Hepatocyte (in vitro differentiated cells): Measurements from ENCODE around the gene EDNRA. TPM values are rescaled to one million over a fixed set of nuclear protein-coding genes. Genes with fewer than 3 reads are reported as not detected.
A peak's percentile ranks its signal among the peaks of the same experiment; 100 is the strongest.

Experiments used
- DNase-seq: peaks from one replicate; pipeline ENCODE4 v3.0.0-alpha.2; 2016; ENCODE audit warnings: low spot score
- H2AFZ ChIP-seq: fragments of 200-600 bp; sonication (generic); 2 replicates; pipeline ENCODE4 v1.6.0; 2016; ENCODE audit warnings: antibody characterized with exemption, mild to moderate bottlenecking
- H3K27ac ChIP-seq: fragments of 200-600 bp; sonication (generic); 2 replicates; pipeline ENCODE4 v1.5.1; 2016; ENCODE audit warnings: mild to moderate bottlenecking
- H3K27me3 ChIP-seq: fragments of 200-600 bp; sonication (generic); 2 replicates; pipeline ENCODE4 v1.6.1; 2016
- H3K36me3 ChIP-seq: fragments of 200-600 bp; sonication (generic); replicated peaks from 2 replicates; pipeline ENCODE4 v1.5.1; 2016; ENCODE audit warnings: low read depth; ENCODE audit not compliant: insufficient read depth
- H3K4me1 ChIP-seq: fragments of 200-600 bp; sonication (generic); 2 replicates; pipeline ENCODE4 v1.5.1; 2016; ENCODE audit warnings: mild to moderate bottlenecking, moderate library complexity; ENCODE audit not compliant: insufficient read depth
- H3K4me2 ChIP-seq: fragments of 200-600 bp; sonication (generic); 2 replicates; pipeline ENCODE4 v1.6.0; 2016
- H3K4me3 ChIP-seq: fragments of 200-600 bp; sonication (generic); 2 replicates; pipeline ENCODE4 v1.5.1; 2016; ENCODE audit warnings: mild to moderate bottlenecking
- H3K79me2 ChIP-seq: fragments of 200-600 bp; sonication (generic); 2 replicates; pipeline ENCODE4 v1.6.0; 2017; ENCODE audit warnings: mild to moderate bottlenecking
- H3K9me2 ChIP-seq: fragments of 200-600 bp; sonication (generic); replicated peaks from 2 replicates; pipeline ENCODE4 v1.6.0; 2017; ENCODE audit warnings: mild to moderate bottlenecking; ENCODE audit not compliant: insufficient read depth
- H3K9me3 ChIP-seq: fragments of 200-600 bp; sonication (generic); 2 replicates; pipeline ENCODE4 v1.5.1; 2016; ENCODE audit warnings: low read depth, mild to moderate bottlenecking
- H4K20me1 ChIP-seq: fragments of 200-600 bp; sonication (generic); 2 replicates; pipeline ENCODE4 v1.6.0; 2016; ENCODE audit warnings: mild to moderate bottlenecking; ENCODE audit not compliant: insufficient read depth, poor library complexity, severe bottlenecking
- CTCF ChIP-seq: fragments of 200-600 bp; sonication (generic); IDR thresholded peaks from 2 replicates; pipeline ENCODE4 v1.5.1; 2016; ENCODE audit warnings: antibody characterized with exemption, mild to moderate bottlenecking; ENCODE audit not compliant: poor library complexity
- EZH2 ChIP-seq: fragments of 200-600 bp; sonication (generic); IDR thresholded peaks from 2 replicates; pipeline ENCODE4 v1.6.1; 2016; ENCODE audit warnings: antibody characterized with exemption, mild to moderate bottlenecking, borderline replicate concordance
- EZH2phosphoT487 ChIP-seq: fragments of 200-600 bp; sonication (generic); IDR thresholded peaks from one replicate; pipeline ENCODE4 v1.6.1; 2018; ENCODE audit warnings: antibody characterized with exemption, mild to moderate bottlenecking, low read depth, moderate library complexity; ENCODE audit not compliant: unreplicated experiment, severe bottlenecking
- WGBS: methylation state at CpG from one replicate; pipeline ENCODE4 v1.1.6; 2016; ENCODE audit warnings: low lambda C conversion rate; ENCODE audit errors: missing lambda C conversion rate; 5-methylcytosine and 5-hydroxymethylcytosine counted together
- polyA plus RNA-seq: library from polyadenylated mRNA; unstranded; fragments of >200 nt; fragmentation: Nextera tagmentation; extraction: Ambion mirVana; gene quantifications from 2 replicates; pipeline ENCODE4 v1.2.1, GENCODE V29; 2016
- total RNA-seq: library from RNA; depleted of rRNA; stranded (reverse); fragments of >200 nt; gene quantifications from 2 replicates; pipeline ENCODE4 v1.2.3, GENCODE V29; 2014

Gene EDNRA
- total and polyA plus RNA-seq, 2 experiments from 2014 or later, result 19.0 to 28.1 TPM

- H3K4me3 ChIP-seq, result no peak overlapping the region
- no peak for DNase-seq
- no peaks in the 10 kb centered on the region for H3K4me1 ChIP-seq
- no peaks in the 10 kb centered on the region for H3K9me2 ChIP-seq
- no peaks in the 10 kb centered on the region for H3K36me3 ChIP-seq
- H3K27ac ChIP-seq, result no peak overlapping the region
- H3K27me3 ChIP-seq, result no peaks in the 10 kb centered on the region
- no peak for TF ChIP-seq EZH2phosphoT487
- no peak for TF ChIP-seq CTCF
- TF ChIP-seq EZH2, result no peak
- H3K79me2 ChIP-seq, result peaks cover 2% of the 10 kb centered on the region
- H3K9me3 ChIP-seq, result no peaks in the 10 kb centered on the region
- H2AFZ ChIP-seq, result no peak overlapping the region
- no peaks in the 10 kb centered on the region for H4K20me1 ChIP-seq
- WGBS, result 88% methylated on average over 1 of the region's 1 CpG
- H3K4me2 ChIP-seq, result no peak overlapping the region
Measured at GRCh38 chr4:147516133-147516532, 35.2 kb downstream of the EDNRA start.

- Histone ChIP-seq H3K79me2 (peaks cover 2% of the 10 kb centered on the region), H3K9me2 (no peaks in the 10 kb centered on the region), H3K9me3 (no peaks in the 10 kb centered on the region), H3K27me3 (no peaks in the 10 kb centered on the region), H3K4me2 (no peak overlapping the region), H3K4me1 (no peaks in the 10 kb centered on the region), H3K27ac (no peak overlapping the region), H2AFZ (no peak overlapping the region), H3K36me3 (no peaks in the 10 kb centered on the region), H3K4me3 (no peak overlapping the region), H4K20me1 (no peaks in the 10 kb centered on the region)
- no peak for DNase-seq
- WGBS, result 74% methylated on average over 2 of the region's 2 CpGs
- TF ChIP-seq EZH2phosphoT487 (no peak), CTCF (no peak), EZH2 (no peak)
Measured at GRCh38 chr4:147518086-147518485, 37.2 kb downstream of the EDNRA start.

GRCh38 chr4:147518846-147519767, 38.2 kb downstream of the EDNRA start:
- H3K4me3 ChIP-seq, result no peak overlapping the region
- no peaks in the 10 kb centered on the region for H3K9me2 ChIP-seq
- H3K4me2 ChIP-seq, result no peak overlapping the region
- no peaks in the 10 kb centered on the region for H3K4me1 ChIP-seq
- no peaks in the 10 kb centered on the region for H3K27me3 ChIP-seq
- WGBS, result 93% methylated on average over 3 of the region's 3 CpGs
- H3K9me3 ChIP-seq, result no peaks in the 10 kb centered on the region
- peak; percentile 77 for DNase-seq
- no peaks in the 10 kb centered on the region for H3K36me3 ChIP-seq
- no peaks in the 10 kb centered on the region for H4K20me1 ChIP-seq
- no peak for TF ChIP-seq EZH2
- TF ChIP-seq CTCF, result peak; percentile 76
- no peak overlapping the region for H2AFZ ChIP-seq
- H3K27ac ChIP-seq, result peak overlapping the region; percentile 26
- peaks cover 2% of the 10 kb centered on the region for H3K79me2 ChIP-seq
